Measurements from ENCODE around the gene C1orf232.

Gene C1orf232

DNA sequence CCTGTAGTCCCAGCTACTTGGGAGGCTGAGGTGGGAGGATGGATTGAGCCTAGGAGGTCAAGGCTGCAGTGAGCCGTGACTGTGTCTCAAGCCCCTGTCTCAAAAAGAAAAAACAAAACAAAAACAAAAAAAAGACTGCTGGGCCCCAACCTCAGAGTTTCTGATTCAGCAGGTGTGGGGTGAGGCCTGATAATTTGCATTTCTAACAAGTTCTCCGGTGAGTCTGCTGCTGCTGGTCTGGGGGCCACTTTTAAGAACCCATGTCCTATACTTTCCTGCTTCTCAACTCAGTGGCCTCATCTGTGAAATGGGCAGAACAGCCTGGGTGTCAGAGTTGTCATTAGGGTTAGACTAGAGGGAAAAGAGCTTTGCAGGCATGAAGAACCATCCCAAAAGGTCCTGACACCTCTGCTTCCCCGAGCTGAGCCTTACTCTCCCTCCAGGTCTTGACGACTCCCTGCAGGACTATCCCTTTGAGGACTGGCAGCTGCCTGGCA lies 11.3 kb upstream of the C1orf232 start:
- Histone ChIP-seq H3K9me3 (ENCODE audit: control insufficient read depth in 1 of 2, low read length in 2 of 2) (no peaks in the 10 kb centered on the region), H3K4me1 (ENCODE audit: control insufficient read depth in 1 of 2, insufficient read depth in 2 of 2, low read length in 2 of 2) (peaks cover 3 to 10% of the 10 kb centered on the region in 2 donors), H3K27me3 (ENCODE audit: control insufficient read depth in 1 of 2, insufficient read depth in 2 of 2, low read length in 2 of 2) (no peaks in the 10 kb centered on the region), H3K36me3 (ENCODE audit: control insufficient read depth in 1 of 2, insufficient read depth in 2 of 2, low read length in 2 of 2) (peaks cover 0 to 31% of the 10 kb centered on the region in 2 donors), H3K4me3 (ENCODE audit: low read depth in 1 of 2, low read length in 2 of 2) (no peak overlapping the region), H3K27ac (ENCODE audit: low read depth, low read length) (no peak overlapping the region), H3K9ac (ENCODE audit: low read depth in 1 of 2, low read length in 2 of 2) (no peak overlapping the region)

DNA sequence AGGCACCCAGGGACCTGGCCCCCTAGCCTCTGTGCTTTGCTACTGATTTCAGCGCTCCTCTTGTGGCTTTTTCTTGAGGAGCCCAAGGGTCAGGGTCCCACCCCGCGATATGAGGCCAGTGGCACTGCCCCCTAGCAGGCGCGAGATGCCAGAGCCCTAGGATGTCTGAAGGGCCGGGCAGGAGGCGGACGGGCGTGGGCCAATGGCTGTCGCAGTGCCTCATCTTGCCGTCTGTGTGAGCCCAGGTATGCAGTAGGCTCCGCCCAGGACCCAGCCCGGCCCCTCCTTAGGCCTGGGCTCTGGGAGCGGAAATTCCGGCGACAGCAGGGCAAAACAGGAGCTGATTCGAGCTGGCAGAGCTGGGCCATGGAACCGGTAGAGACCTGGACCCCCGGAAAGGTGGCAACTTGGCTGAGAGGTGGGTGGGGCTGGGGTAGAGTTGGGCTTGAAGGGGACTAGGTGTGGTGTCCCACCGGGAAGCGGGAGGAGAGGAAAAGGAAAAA lies 8.5 kb upstream of the C1orf232 start, which contains the start of gene CNKSR1:
Gene CNKSR1 (plus strand): TSS at position 310 of the 503 bp plus-strand sequence. CDS start 57 bp downstream, at position 367.
- Histone ChIP-seq H3K4me3 (ENCODE audit: low read depth in 1 of 2, low read length in 2 of 2) (peak within 1 kb of the TSS; percentile 62 to 66), H3K9me3 (ENCODE audit: control insufficient read depth in 1 of 2, low read length in 2 of 2) (no peaks in the 10 kb centered on the region), H3K9ac (ENCODE audit: low read depth in 1 of 2, low read length in 2 of 2) (peak within 1 kb of the TSS; percentile 60 to 65), H3K27ac (ENCODE audit: low read depth, low read length) (peak within 1 kb of the TSS; percentile 62), H3K27me3 (ENCODE audit: control insufficient read depth in 1 of 2, insufficient read depth in 2 of 2, low read length in 2 of 2) (no peaks in the 10 kb centered on the region), H3K4me1 (ENCODE audit: control insufficient read depth in 1 of 2, insufficient read depth in 2 of 2, low read length in 2 of 2) (peaks cover 3 to 10% of the 10 kb centered on the region in 2 donors), H3K36me3 (ENCODE audit: control insufficient read depth in 1 of 2, insufficient read depth in 2 of 2, low read length in 2 of 2) (peaks cover 0 to 12% of the 10 kb centered on the region in 2 donors)

DNA sequence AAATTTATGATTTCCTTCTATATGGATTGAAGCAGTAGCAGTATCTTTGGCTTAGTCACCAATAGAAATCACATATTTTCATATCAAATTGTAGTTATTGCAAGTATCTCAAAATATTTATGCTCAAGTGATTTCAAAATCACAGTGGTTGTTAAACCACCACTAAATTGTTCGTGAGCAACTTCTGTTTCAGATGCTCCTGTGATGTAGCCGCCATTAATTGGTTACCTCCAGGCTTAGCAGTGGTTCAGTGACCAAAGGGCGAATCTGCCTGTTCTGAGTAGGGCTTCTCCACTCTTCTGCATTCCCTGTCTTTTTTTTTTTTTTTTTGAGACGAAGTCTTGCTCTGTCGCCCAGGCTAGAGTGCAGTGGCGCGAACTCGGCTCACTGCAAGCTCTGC lies 6.6 kb upstream of the C1orf232 start:
- Histone ChIP-seq H3K9ac (ENCODE audit: low read depth in 1 of 2, low read length in 2 of 2) (no peak overlapping the region), H3K9me3 (ENCODE audit: control insufficient read depth in 1 of 2, low read length in 2 of 2) (no peaks in the 10 kb centered on the region), H3K4me3 (ENCODE audit: low read depth in 1 of 2, low read length in 2 of 2) (no peak overlapping the region)

DNA sequence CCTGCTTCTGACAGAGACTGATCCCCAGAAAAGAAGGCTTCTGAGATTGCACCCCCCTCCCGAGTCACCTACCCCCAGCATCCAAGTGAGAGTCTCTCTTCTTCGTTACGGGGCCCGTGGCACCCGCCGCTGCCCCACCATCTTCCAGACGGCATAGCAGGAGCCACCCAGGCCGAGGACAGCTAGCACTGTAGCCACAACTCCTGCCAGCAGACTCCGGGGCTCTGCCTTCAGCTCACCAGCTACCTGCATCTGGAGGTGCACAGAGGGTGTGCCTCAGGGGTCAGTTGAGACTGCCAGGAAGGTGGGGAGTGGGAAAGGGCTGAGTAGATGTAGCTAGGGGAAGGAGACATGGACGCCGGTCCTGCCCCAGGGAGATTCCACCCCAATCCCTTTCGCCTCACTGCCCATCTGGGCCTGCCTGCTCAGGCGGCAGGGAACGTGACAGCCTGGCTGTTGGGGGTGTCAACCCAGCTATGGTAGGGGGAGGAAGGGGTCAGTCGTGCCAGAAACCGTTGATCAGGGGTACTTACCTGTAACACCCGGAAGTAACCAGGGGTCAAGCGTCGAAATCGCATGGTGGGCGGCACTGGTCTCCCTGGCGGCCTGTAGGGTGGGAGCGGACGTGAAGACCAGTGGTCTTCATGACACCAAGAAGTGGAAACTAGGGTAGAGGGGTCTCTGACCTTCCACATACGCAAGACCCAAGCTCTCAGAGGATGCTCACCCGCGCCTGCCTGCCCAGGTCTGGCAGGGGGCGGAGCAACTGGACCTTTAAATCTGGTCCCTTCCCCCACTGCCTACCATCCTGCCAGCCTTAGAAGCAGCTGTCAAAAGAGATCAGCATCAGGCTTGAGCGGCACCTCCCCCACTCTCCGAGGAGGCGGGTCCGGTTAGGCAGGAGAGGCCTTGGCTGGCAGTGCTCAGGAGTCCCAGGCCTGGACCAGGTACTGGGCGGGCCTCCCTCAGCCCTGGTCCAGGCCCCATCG lies 2.6 kb upstream of the C1orf232 start, which contains the start of gene ZNF593OS:
Gene ZNF593OS (minus strand): TSS at position 749 of the 989 bp plus-strand sequence. CDS start 171 bp downstream, at position 578.
- no peaks in the 10 kb centered on the region for H3K27me3 ChIP-seq (ENCODE audit: control insufficient read depth in 1 of 2, insufficient read depth in 2 of 2, low read length in 2 of 2)
- peaks cover 11 to 17% of the 10 kb centered on the region in 2 donors for H3K4me1 ChIP-seq (ENCODE audit: control insufficient read depth in 1 of 2, insufficient read depth in 2 of 2, low read length in 2 of 2)
- H3K36me3 ChIP-seq (ENCODE audit: control insufficient read depth in 1 of 2, insufficient read depth in 2 of 2, low read length in 2 of 2): no peaks in the 10 kb centered on the region
- H3K9me3 ChIP-seq (ENCODE audit: control insufficient read depth in 1 of 2, low read length in 2 of 2): no peaks in the 10 kb centered on the region
- peak within 1 kb of the TSS; percentile 86 to 96 for H3K9ac ChIP-seq (ENCODE audit: low read depth in 1 of 2, low read length in 2 of 2)
- H3K27ac ChIP-seq (ENCODE audit: low read depth, low read length): no peak within 1 kb of the TSS
- H3K4me3 ChIP-seq (ENCODE audit: low read depth in 1 of 2, low read length in 2 of 2): peak within 1 kb of the TSS; percentile 84 to 94

More for the DNA sequence above, 6.6 kb upstream of the C1orf232 start:
- Histone ChIP-seq H3K36me3 (ENCODE audit: control insufficient read depth in 1 of 2, insufficient read depth in 2 of 2, low read length in 2 of 2) (peaks cover 0 to 3% of the 10 kb centered on the region in 2 donors), H3K27me3 (ENCODE audit: control insufficient read depth in 1 of 2, insufficient read depth in 2 of 2, low read length in 2 of 2) (no peaks in the 10 kb centered on the region), H3K4me1 (ENCODE audit: control insufficient read depth in 1 of 2, insufficient read depth in 2 of 2, low read length in 2 of 2) (peaks cover 8 to 18% of the 10 kb centered on the region in 2 donors), H3K27ac (ENCODE audit: low read depth, low read length) (no peak overlapping the region)

DNA sequence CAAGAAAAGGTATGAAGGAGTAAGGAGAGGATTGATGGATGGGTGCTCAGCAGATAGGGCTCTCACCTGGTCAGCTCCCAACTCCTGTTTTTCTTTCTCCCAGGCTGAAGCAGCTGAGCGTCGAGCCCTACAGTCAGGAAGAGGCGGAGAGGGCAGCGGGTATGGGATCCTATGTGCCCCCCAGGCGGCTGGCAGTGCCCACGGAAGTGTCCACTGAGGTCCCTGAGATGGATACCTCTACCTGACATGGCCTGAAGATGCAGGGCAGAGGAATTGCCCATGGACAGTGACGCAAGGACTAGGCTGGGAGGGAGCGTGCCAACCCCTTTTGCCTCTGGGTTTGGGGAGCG lies 1.7 kb upstream of the C1orf232 start:
- Histone ChIP-seq H3K36me3 (ENCODE audit: control insufficient read depth in 1 of 2, insufficient read depth in 2 of 2, low read length in 2 of 2) (no peaks in the 10 kb centered on the region), H3K4me1 (ENCODE audit: control insufficient read depth in 1 of 2, insufficient read depth in 2 of 2, low read length in 2 of 2) (peaks cover 11 to 17% of the 10 kb centered on the region in 2 donors), H3K27me3 (ENCODE audit: control insufficient read depth in 1 of 2, insufficient read depth in 2 of 2, low read length in 2 of 2) (no peaks in the 10 kb centered on the region), H3K4me3 (ENCODE audit: low read depth in 1 of 2, low read length in 2 of 2) (peak overlapping the region; percentile 84 to 94), H3K9me3 (ENCODE audit: control insufficient read depth in 1 of 2, low read length in 2 of 2) (no peaks in the 10 kb centered on the region), H3K27ac (ENCODE audit: low read depth, low read length) (no peak overlapping the region), H3K9ac (ENCODE audit: low read depth in 1 of 2, low read length in 2 of 2) (peak overlapping the region; percentile 86 to 96)

DNA sequence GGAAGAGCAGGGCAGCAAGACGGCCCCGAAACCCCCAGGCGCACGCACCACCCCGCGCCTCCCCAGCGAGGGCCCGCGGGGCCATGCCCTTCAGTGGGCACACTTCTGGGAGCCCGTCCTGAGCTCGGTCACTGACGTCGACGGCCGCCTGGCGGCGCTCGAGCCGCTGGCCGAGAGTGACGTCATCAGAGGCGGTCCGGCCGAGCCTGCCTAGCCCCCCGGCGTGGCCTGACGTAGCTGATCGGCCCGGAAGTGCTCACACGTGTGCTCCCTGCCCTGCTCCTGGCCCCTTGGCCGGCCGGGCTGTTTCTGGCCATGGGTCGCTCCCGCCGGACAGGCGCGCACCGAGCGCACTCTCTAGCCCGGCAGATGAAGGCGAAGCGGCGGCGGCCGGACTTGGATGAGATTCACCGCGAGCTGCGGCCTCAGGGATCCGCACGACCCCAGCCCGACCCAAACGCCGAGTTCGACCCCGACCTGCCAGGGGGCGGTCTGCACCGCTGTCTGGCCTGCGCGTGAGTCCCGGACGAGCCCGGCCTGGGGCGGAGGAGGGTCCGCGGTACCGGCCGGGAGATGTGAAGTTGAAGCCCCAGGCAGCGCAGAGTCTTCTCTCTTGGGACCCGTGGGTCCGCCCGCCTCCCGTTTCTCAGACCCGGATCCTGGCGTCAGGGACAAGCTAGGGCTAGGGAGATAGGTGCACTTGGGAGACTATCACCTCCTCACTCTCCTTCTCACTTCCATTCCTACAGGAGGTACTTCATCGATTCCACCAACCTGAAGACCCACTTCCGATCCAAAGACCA lies 1.1 kb upstream of the C1orf232 start, which contains the start of gene ZNF593:
Gene ZNF593 (plus strand): TSS at position 240 of the 803 bp plus-strand sequence. CDS start 76 bp downstream, at position 316.
- H3K4me1 ChIP-seq (ENCODE audit: control insufficient read depth in 1 of 2, insufficient read depth in 2 of 2, low read length in 2 of 2): peaks cover 11 to 17% of the 10 kb centered on the region in 2 donors
- H3K9ac ChIP-seq (ENCODE audit: low read depth in 1 of 2, low read length in 2 of 2): peak within 1 kb of the TSS; percentile 86 to 96
- H3K27ac ChIP-seq (ENCODE audit: low read depth, low read length): peak within 1 kb of the TSS; percentile 56
- no peaks in the 10 kb centered on the region for H3K9me3 ChIP-seq (ENCODE audit: control insufficient read depth in 1 of 2, low read length in 2 of 2)
- H3K36me3 ChIP-seq (ENCODE audit: control insufficient read depth in 1 of 2, insufficient read depth in 2 of 2, low read length in 2 of 2): no peaks in the 10 kb centered on the region
- peak within 1 kb of the TSS; percentile 84 to 94 for H3K4me3 ChIP-seq (ENCODE audit: low read depth in 1 of 2, low read length in 2 of 2)
- no peaks in the 10 kb centered on the region for H3K27me3 ChIP-seq (ENCODE audit: control insufficient read depth in 1 of 2, insufficient read depth in 2 of 2, low read length in 2 of 2)

DNA sequence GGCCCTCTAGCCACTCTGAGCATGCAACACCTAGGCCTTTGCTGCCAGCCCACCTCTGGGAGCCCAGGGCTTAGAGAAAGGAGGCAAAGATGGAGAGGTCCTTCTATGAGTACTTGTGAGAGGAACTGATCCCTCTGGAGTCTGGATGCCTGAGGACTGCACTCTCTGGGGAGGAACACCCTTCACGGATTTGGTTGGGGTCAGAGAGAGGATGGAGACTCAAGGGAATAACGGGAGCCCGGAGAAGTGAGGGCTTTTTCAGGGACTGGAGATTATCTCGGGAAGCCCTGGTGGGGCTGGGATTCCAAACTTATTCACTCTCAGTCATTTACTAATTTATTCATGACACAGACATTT lies 413 bp upstream of the C1orf232 start:
- Histone ChIP-seq H3K4me1 (ENCODE audit: control insufficient read depth in 1 of 2, insufficient read depth in 2 of 2, low read length in 2 of 2) (peaks cover 15 to 20% of the 10 kb centered on the region in 2 donors), H3K27me3 (ENCODE audit: control insufficient read depth in 1 of 2, insufficient read depth in 2 of 2, low read length in 2 of 2) (no peaks in the 10 kb centered on the region), H3K36me3 (ENCODE audit: control insufficient read depth in 1 of 2, insufficient read depth in 2 of 2, low read length in 2 of 2) (no peaks in the 10 kb centered on the region), H3K27ac (ENCODE audit: low read depth, low read length) (no peak overlapping the region), H3K4me3 (ENCODE audit: low read depth in 1 of 2, low read length in 2 of 2) (peak overlapping the region; percentile 84 to 94), H3K9me3 (ENCODE audit: control insufficient read depth in 1 of 2, low read length in 2 of 2) (no peaks in the 10 kb centered on the region), H3K9ac (ENCODE audit: low read depth in 1 of 2, low read length in 2 of 2) (peak overlapping the region; percentile 86 to 96)

DNA sequence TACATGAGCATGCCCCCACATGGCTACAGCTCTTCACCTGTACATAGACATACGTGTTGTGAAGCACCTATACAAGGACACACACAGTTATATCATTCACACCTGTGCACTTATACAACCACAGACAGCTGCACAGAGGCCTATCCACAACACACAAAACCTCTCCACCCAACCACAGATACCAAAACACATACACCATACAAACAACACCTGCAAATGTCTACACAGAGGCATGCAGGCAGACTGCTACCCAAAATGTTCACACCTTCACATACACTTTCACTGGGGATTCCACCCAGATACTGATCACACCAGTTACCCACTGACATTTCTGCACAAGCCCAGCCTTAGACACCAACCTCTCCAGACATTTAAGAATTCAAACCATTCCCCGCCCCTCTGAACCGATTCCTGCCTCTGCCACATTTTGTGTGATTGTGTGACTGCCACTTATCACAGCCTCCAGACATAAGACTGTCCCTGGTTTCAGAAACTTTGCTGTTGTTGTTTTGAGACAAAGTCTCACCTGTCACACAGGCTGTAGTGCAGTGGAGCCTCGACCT lies 2.0 kb downstream of the C1orf232 start:
- no peak overlapping the region for H3K4me3 ChIP-seq (ENCODE audit: low read depth in 1 of 2, low read length in 2 of 2)
- H3K9me3 ChIP-seq (ENCODE audit: control insufficient read depth in 1 of 2, low read length in 2 of 2): no peaks in the 10 kb centered on the region
- H3K36me3 ChIP-seq (ENCODE audit: control insufficient read depth in 1 of 2, insufficient read depth in 2 of 2, low read length in 2 of 2): no peaks in the 10 kb centered on the region
- H3K4me1 ChIP-seq (ENCODE audit: control insufficient read depth in 1 of 2, insufficient read depth in 2 of 2, low read length in 2 of 2): peaks cover 15 to 24% of the 10 kb centered on the region in 2 donors
- peaks cover 8% of the 10 kb centered on the region in 2 donors for H3K27me3 ChIP-seq (ENCODE audit: control insufficient read depth in 1 of 2, insufficient read depth in 2 of 2, low read length in 2 of 2)
- H3K9ac ChIP-seq (ENCODE audit: low read depth in 1 of 2, low read length in 2 of 2): no peak overlapping the region
- H3K27ac ChIP-seq (ENCODE audit: low read depth, low read length): no peak overlapping the region

Data from duodenal mucosa (tissue), 2 donors.